Liver (tissue), 9 donors: Measurements from ENCODE around the gene TBX1. TPM values are rescaled to one million over a fixed set of nuclear protein-coding genes. Genes with fewer than 3 reads are reported as not detected.

Experiments
- DNase-seq: peaks from one replicate; pipeline ENCODE4 v3.0.0-alpha.2; 2017; ENCODE audit warnings: low spot score
- H3K27ac ChIP-seq, 2 donors: one replicate each; pipeline ENCODE4 v1.7.0; 2013; ENCODE audit warnings: inconsistent platforms in 2 of 2, low read length in 2 of 2, control low read depth in 1 of 2, low read depth in 1 of 2, mild to moderate bottlenecking in 1 of 2
- H3K27me3 ChIP-seq, 4 donors: one replicate each; pipeline versions ENCODE4 v1.6.1 to v1.7.0; 2013; ENCODE audit warnings: low read length in 3 of 4, inconsistent platforms in 1 of 4, mild to moderate bottlenecking in 1 of 4, moderate library complexity in 1 of 4; ENCODE audit not compliant: control insufficient read depth in 4 of 4, insufficient read depth in 4 of 4
- H3K36me3 ChIP-seq, 4 donors: one replicate each; pipeline versions ENCODE4 v1.6.1 to v1.7.0; 2013; ENCODE audit warnings: low read length in 3 of 4, mild to moderate bottlenecking in 3 of 4, low read depth in 1 of 4, moderate library complexity in 1 of 4; ENCODE audit not compliant: control insufficient read depth in 4 of 4, insufficient read depth in 3 of 4
- H3K4me1 ChIP-seq, 4 donors: one replicate each; pipeline versions ENCODE4 v1.6.1 to v1.7.0; 2013; ENCODE audit warnings: low read length in 3 of 4, mild to moderate bottlenecking in 3 of 4, moderate library complexity in 1 of 4; ENCODE audit not compliant: control insufficient read depth in 4 of 4, insufficient read depth in 4 of 4
- H3K4me3 ChIP-seq, 3 donors: one replicate each; pipeline versions ENCODE4 v1.6.1 to v1.7.0; 2013; ENCODE audit warnings: low read length in 3 of 3, control low read depth in 1 of 3, low read depth in 1 of 3, mild to moderate bottlenecking in 1 of 3
- H3K9ac ChIP-seq, 2 donors: one replicate each; pipeline ENCODE4 v1.7.0; 2013; ENCODE audit warnings: low read length in 2 of 2, mild to moderate bottlenecking in 2 of 2, moderate library complexity in 2 of 2, control low read depth in 1 of 2, low read depth in 1 of 2
- H3K9me3 ChIP-seq, 4 donors: one replicate each; pipeline versions ENCODE4 v1.6.1 to v1.7.0; 2013; ENCODE audit warnings: low read length in 3 of 4; ENCODE audit not compliant: control insufficient read depth in 4 of 4
- CTCF ChIP-seq: fragments of 150-350 bp; IDR thresholded peaks from 2 replicates; pipeline ENCODE4 v1.5.1; 2017; ENCODE audit warnings: improper control_type of control experiment, low read depth, low read length; ENCODE audit not compliant: missing input control
- EGR1 ChIP-seq, 2 donors: IDR thresholded peaks; 2 replicates each; pipeline ENCODE4 v1.6.1; 2016 to 2018; ENCODE audit warnings: antibody characterized with exemption in 2 of 2, low read depth in 2 of 2
- FOXA1 ChIP-seq: IDR thresholded peaks from 2 replicates; pipeline ENCODE4 v1.6.1; 2016; ENCODE audit warnings: antibody characterized with exemption
- GABPA ChIP-seq, 2 donors: IDR thresholded peaks in 1 of 2; conservative IDR thresholded peaks in 1 of 2; 2 replicates each; pipeline ENCODE4 v1.6.1; 2016; ENCODE audit warnings: antibody characterized with exemption in 2 of 2, mild to moderate bottlenecking in 1 of 2, moderate library complexity in 1 of 2
- HNF4A ChIP-seq, 2 donors: conservative IDR thresholded peaks; 2 replicates each; pipeline ENCODE4 v1.6.1; 2016; ENCODE audit warnings: antibody characterized with exemption in 2 of 2, mild to moderate bottlenecking in 2 of 2
- HNF4G ChIP-seq: IDR thresholded peaks from 2 replicates; pipeline ENCODE4 v1.6.1; 2016; ENCODE audit warnings: antibody characterized with exemption
- JUND ChIP-seq, 2 donors: IDR thresholded peaks; 2 replicates each; pipeline ENCODE4 v1.6.1; 2016; ENCODE audit warnings: antibody characterized with exemption in 2 of 2
- NR2F2 ChIP-seq: IDR thresholded peaks from 2 replicates; pipeline ENCODE4 v1.6.1; 2016; ENCODE audit warnings: antibody characterized with exemption
- RAD21 ChIP-seq, 2 donors: IDR thresholded peaks; 2 replicates each; pipeline ENCODE4 v1.6.1; 2016; ENCODE audit warnings: antibody characterized with exemption in 2 of 2, mild to moderate bottlenecking in 2 of 2
- REST ChIP-seq: IDR thresholded peaks from 2 replicates; pipeline ENCODE4 v1.6.1; 2016; ENCODE audit warnings: antibody characterized with exemption, mild to moderate bottlenecking
- RXRA ChIP-seq, 2 donors: IDR thresholded peaks; 2 replicates each; pipeline ENCODE4 v1.6.1; 2017 to 2018; ENCODE audit warnings: antibody characterized with exemption in 2 of 2, mild to moderate bottlenecking in 1 of 2
- SP1 ChIP-seq: IDR thresholded peaks from 2 replicates; pipeline ENCODE4 v1.6.1; 2018; ENCODE audit warnings: antibody characterized with exemption, mild to moderate bottlenecking
- TAF1 ChIP-seq: conservative IDR thresholded peaks from 2 replicates; pipeline ENCODE4 v1.6.1; 2016; ENCODE audit warnings: antibody characterized with exemption, mild to moderate bottlenecking
- YY1 ChIP-seq: IDR thresholded peaks from 2 replicates; pipeline ENCODE4 v1.6.1; 2016; ENCODE audit warnings: antibody characterized with exemption, mild to moderate bottlenecking
- WGBS: extraction: QIAGEN DNeasy Blood & Tissue Kit; methylation state at CpG from one replicate; pipeline ENCODE4 v1.1.7; 2013; 5-methylcytosine and 5-hydroxymethylcytosine counted together
- polyA plus RNA-seq, 2 donors: library from polyadenylated mRNA; stranded (reverse) in 1 of 2; unstranded in 1 of 2; fragments of 200-250 nt in 1 of 2; fragments of >200 nt in 1 of 2; fragmentation: Nextera tagmentation in 1 of 2; extraction: Ambion mirVana in 1 of 2; gene quantifications; one replicate each; pipeline versions ENCODE4 v1.2.1 to v1.2.3, GENCODE V29; 2013 to 2015
- total RNA-seq, 2 donors: library from RNA; depleted of rRNA; stranded (reverse); fragments of >200 nt; gene quantifications; one replicate each; pipeline ENCODE4 v1.2.3, GENCODE V29; 2014
- TF ChIP-seq, protein P1 (sequence below): IDR thresholded peaks from 2 replicates; pipeline ENCODE4 v1.6.1; 2016; ENCODE audit warnings: antibody characterized with exemption
- TF ChIP-seq, protein P2 (sequence below): IDR thresholded peaks from 2 replicates; pipeline ENCODE4 v1.6.1; 2016; ENCODE audit warnings: antibody characterized with exemption
- donor health status: healthy.
- donor health status: healthy.
- donor health status: healthy.
- donor health status: healthy.
- donor health status: healthy.

TBX1 gene
- total and polyA plus RNA-seq, 4 donors = 0.17 to 0.18 TPM; not detected in 2

GRCh38 chr22:19731361-19732135, 29.0 kb upstream of the TBX1 start (continued):
- no peak for TF ChIP-seq CTCF

DNA sequence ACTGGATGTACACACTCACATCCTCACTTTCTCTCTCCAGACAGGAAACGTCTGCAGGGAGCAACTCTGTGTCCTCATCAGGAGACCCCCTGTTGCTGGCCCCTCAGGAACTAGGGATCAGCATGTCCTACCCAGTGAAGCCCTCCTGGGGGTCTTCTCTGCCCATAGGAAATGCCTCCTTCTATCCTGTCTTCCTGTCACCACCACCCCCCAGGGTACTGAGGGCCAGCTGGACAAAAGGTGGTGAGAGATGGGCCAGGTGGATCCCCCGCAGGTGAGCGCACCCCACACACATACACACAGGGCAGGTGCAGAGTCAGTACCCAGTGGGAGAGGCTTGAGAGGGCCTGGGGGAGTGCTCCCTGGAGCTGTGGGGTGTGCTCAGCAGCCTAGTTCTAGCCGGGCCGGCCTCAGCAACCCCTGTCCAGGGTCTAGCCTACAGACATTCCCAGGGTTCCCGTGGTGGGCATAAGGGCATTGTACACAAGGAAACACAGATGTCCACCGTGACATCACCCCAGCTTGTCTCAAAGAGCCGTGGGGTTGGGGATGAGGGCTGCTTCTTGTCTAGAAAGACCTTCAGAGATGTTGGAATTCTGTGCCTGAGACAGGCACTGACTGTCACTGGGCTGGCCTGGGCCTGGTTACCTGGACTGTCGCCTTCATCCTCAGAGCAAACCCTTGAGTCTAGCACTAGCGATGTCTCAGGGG, 28.0 kb upstream of the TBX1 start:
- Histone ChIP-seq H3K36me3 (no peaks in the 10 kb centered on the region), H3K4me1 (peaks cover 0 to 9% (median 3%) of the 10 kb centered on the region in 4 donors), H3K27me3 (no peaks in the 10 kb centered on the region), H3K4me3 (no peak overlapping the region), H3K9me3 (no peaks in the 10 kb centered on the region), H3K27ac (no peak overlapping the region), H3K9ac (no peak overlapping the region)
- DNase-seq = no peak
- 89% methylated on average over 10 of the region's 10 CpGs for WGBS
- TF ChIP-seq EGR1 (IDR thresholded peaks at IDR 0.05; ENCODE audit: low read depth in 2 of 2) = no peak
- TF ChIP-seq, protein P1, sequence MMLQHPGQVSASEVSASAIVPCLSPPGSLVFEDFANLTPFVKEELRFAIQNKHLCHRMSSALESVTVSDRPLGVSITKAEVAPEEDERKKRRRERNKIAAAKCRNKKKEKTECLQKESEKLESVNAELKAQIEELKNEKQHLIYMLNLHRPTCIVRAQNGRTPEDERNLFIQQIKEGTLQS = no peak
- TF ChIP-seq RAD21 (IDR thresholded peaks at IDR 0.05) = no peak
- no peak for TF ChIP-seq HNF4G
- no peak for TF ChIP-seq YY1
- no peak for TF ChIP-seq NR2F2

DNA sequence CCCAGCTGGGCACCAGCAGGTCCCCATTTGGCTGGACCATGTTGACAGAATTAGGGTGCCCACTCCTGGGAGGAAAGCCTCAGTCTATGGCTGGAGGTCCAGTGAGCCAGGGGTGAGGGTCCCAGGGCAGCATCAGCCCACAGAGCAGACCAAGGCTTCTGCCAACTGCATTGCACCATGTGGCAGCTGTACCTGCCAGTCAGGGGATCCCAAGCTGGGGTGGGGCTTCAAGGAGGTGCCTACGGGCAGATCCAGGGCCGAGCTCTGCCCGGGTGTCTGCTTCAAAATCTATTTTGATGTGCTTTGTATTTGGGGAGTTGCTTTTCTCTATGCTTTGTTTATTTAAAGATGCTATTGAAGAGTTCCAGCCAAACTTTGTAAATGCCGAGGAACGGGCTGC, 26.8 kb upstream of the TBX1 start:
- H3K27me3 ChIP-seq = no peaks in the 10 kb centered on the region
- H3K4me3 ChIP-seq = no peak overlapping the region
- WGBS = 85% methylated on average over 5 of the region's 5 CpGs

DNA sequence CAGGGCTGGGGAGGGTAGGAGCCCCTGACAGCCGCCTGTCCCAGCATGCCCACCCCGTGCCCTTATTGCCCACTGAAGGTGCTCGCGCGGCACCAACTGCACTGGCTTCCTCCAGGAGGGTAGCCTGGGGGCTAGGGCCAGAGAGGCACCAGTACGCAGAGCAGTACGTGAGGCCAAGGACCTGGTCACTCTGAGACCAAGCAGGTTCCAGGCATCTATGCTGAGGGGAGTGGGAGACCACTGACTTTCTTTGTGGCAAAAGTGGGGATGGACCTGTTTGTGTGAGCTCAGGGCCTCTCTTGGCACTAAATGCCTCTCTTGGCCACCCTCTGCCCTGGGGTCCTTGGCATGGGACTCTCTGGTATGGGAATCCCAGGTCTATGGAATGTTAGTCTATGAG, 26.4 kb upstream of the TBX1 start:
- H3K9ac ChIP-seq = no peak overlapping the region
- H3K4me3 ChIP-seq = no peak overlapping the region
- no peaks in the 10 kb centered on the region for H3K36me3 ChIP-seq
- H3K27me3 ChIP-seq = no peaks in the 10 kb centered on the region
- DNase-seq = no peak
- no peak overlapping the region for H3K27ac ChIP-seq
- 94% methylated on average over 7 of the region's 7 CpGs for WGBS
- no peaks in the 10 kb centered on the region for H3K9me3 ChIP-seq
- H3K4me1 ChIP-seq = peaks cover 0 to 9% (median 3%) of the 10 kb centered on the region in 4 donors
- no peak for TF ChIP-seq HNF4G
- no peak for TF ChIP-seq GABPA (IDR thresholded peaks at IDR 0.05 in 1 of 2, conservative IDR thresholded peaks at IDR 0.05 in 1 of 2)
- no peak for TF ChIP-seq RXRA (IDR thresholded peaks at IDR 0.05)
- no peak for TF ChIP-seq SP1
- TF ChIP-seq, protein P1 = no peak
- no peak for TF ChIP-seq CTCF
- TF ChIP-seq REST = no peak
- TF ChIP-seq RAD21 (IDR thresholded peaks at IDR 0.05) = no peak
- no peak for TF ChIP-seq FOXA1
- no peak for TF ChIP-seq EGR1 (IDR thresholded peaks at IDR 0.05; ENCODE audit: low read depth in 2 of 2)
- TF ChIP-seq JUND (IDR thresholded peaks at IDR 0.05) = no peak
- TF ChIP-seq TAF1 = no peak
- no peak for TF ChIP-seq NR2F2

More for the DNA sequence above, 26.8 kb upstream of the TBX1 start:
- DNase-seq = no peak
- Histone ChIP-seq H3K27ac (no peak overlapping the region), H3K36me3 (no peaks in the 10 kb centered on the region), H3K9me3 (no peaks in the 10 kb centered on the region), H3K4me1 (peaks cover 0 to 9% (median 3%) of the 10 kb centered on the region in 4 donors), H3K9ac (no peak overlapping the region)
- TF ChIP-seq, protein P2, sequence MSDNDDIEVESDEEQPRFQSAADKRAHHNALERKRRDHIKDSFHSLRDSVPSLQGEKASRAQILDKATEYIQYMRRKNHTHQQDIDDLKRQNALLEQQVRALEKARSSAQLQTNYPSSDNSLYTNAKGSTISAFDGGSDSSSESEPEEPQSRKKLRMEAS = no peak
- TF ChIP-seq HNF4A (conservative IDR thresholded peaks at IDR 0.05) = no peak
